Measurements from ENCODE around the gene CACNA2D4.

CACNA2D4 gene

DNA sequence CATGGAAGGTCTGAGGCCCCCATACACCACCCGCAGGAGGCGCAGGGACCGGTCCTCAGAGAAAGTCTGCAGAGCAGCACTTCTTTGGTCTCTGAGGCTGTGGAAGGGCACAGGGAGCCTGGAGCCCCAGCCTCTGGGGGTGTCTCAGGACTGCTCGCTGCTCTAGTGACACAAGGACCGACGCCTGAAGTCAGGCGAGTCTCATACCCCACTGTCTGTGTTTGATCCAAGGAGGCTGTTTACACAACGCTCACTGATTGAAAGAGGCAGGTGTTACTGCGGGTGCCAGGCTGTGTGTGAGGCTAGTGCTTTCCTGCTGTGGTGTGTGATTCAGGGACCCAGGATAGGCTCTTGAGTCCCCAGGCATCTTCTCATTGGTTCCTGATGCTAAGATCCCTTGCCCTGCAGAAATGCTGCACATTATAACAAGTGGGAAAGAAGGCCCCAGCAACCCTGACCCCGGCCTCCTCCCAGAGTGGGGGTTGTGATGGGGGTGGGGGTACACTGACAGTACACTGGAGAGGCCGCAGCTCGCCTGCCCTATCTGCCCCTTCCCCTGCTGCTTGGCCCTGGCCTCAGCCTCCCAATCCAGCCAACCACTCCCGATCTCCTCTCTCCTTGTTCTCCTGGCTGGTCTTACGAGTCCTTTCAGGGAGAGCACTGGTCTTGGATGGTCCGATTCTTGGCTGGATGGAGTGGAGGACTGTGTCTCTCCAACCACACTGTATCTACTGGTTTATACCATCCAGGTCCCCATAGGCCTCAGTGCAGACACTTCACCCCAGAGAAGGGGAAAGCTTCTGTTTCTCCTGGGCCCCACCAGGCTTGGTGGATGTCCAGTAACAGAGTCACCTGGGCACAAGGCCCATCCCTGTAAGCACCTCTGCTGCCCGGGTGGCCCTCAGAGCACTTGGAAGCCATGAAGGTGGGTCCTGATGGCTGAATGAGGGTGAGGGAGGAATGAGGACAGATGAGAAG lies 6.6 kb downstream of the CACNA2D4 start:
- H3K27me3 ChIP-seq (ENCODE audit: control insufficient read depth in 5 of 5, insufficient read depth in 4 of 5, low read length in 5 of 5) = peaks cover 4 to 19% (median 13%) of the 10 kb centered on the region in 5 donors
- peaks cover 0 to 4% (median 0%) of the 10 kb centered on the region in 5 donors for H3K4me1 ChIP-seq (ENCODE audit: control insufficient read depth in 5 of 5, insufficient read depth in 5 of 5, low read length in 5 of 5)
- H3K9me3 ChIP-seq (ENCODE audit: control insufficient read depth in 5 of 5, low read length in 5 of 5) = peaks cover 0 to 4% (median 0%) of the 10 kb centered on the region in 5 donors
- no peak overlapping the region for H3K9ac ChIP-seq (ENCODE audit: low read length in 5 of 5)
- H3K4me3 ChIP-seq (ENCODE audit: low read depth in 1 of 5, low read length in 5 of 5) = no peak overlapping the region
- no peak overlapping the region for H3K27ac ChIP-seq (ENCODE audit: low read depth, low read length)
- H3K36me3 ChIP-seq (ENCODE audit: control insufficient read depth in 5 of 5, insufficient read depth in 5 of 5, low read length in 5 of 5) = no peaks in the 10 kb centered on the region

DNA sequence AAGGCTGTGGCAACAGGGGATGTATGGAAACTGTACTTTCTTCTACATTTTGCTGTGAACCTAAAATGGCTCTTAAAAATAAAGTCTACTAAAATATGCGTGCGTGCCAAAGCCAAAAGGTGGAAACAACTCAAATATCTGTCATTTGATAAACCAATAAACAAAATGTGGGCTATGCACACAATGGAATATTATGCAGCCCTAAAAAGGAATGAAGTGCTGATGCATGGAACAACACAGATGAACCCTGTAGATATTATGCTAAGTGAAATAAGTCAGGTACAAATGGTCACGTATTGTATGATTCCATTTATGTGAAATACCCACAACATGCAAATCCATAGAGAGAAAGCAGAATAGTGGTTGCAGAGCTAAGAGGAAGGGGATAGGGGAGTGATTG lies 8.0 kb downstream of the CACNA2D4 start:
- Histone ChIP-seq H3K27ac (ENCODE audit: low read depth, low read length) (no peak overlapping the region), H3K9ac (ENCODE audit: low read length in 5 of 5) (no peak overlapping the region), H3K36me3 (ENCODE audit: control insufficient read depth in 5 of 5, insufficient read depth in 5 of 5, low read length in 5 of 5) (no peaks in the 10 kb centered on the region), H3K4me3 (ENCODE audit: low read depth in 1 of 5, low read length in 5 of 5) (no peak overlapping the region), H3K9me3 (ENCODE audit: control insufficient read depth in 5 of 5, low read length in 5 of 5) (peaks cover 2 to 9% (median 9%) of the 10 kb centered on the region in 5 donors), H3K27me3 (ENCODE audit: control insufficient read depth in 5 of 5, insufficient read depth in 4 of 5, low read length in 5 of 5) (peaks cover 4 to 18% (median 13%) of the 10 kb centered on the region in 5 donors), H3K4me1 (ENCODE audit: control insufficient read depth in 5 of 5, insufficient read depth in 5 of 5, low read length in 5 of 5) (peaks cover 0 to 4% (median 0%) of the 10 kb centered on the region in 5 donors)

DNA sequence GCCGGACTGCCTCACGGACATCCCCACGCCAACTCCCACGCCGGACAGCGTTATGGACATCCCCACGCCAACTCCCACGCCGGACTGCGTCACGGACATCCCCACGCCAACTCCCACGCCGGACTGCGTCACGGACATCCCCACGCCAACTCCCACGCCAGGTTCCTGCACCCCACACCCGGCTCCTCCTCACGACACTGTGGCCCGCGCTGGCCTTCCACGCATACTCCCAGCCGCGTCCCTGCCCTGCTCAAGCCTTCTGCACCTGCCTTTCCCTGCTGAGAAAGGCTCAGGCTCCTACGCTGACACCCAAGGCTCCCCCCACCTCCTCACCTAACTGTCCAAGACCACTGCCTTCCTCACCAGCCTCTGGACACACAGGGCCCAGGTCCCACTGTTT lies 9.7 kb downstream of the CACNA2D4 start:
- no peaks in the 10 kb centered on the region for H3K36me3 ChIP-seq (ENCODE audit: control insufficient read depth in 5 of 5, insufficient read depth in 5 of 5, low read length in 5 of 5)
- peaks cover 6 to 24% (median 17%) of the 10 kb centered on the region in 5 donors for H3K9me3 ChIP-seq (ENCODE audit: control insufficient read depth in 5 of 5, low read length in 5 of 5)
- no peak overlapping the region for H3K27ac ChIP-seq (ENCODE audit: low read depth, low read length)
- H3K27me3 ChIP-seq (ENCODE audit: control insufficient read depth in 5 of 5, insufficient read depth in 4 of 5, low read length in 5 of 5) = peaks cover 4 to 17% (median 13%) of the 10 kb centered on the region in 5 donors
- H3K9ac ChIP-seq (ENCODE audit: low read length in 5 of 5) = no peak overlapping the region
- H3K4me3 ChIP-seq (ENCODE audit: low read depth in 1 of 5, low read length in 5 of 5) = no peak overlapping the region
- peaks cover 0 to 4% (median 0%) of the 10 kb centered on the region in 5 donors for H3K4me1 ChIP-seq (ENCODE audit: control insufficient read depth in 5 of 5, insufficient read depth in 5 of 5, low read length in 5 of 5)

DNA sequence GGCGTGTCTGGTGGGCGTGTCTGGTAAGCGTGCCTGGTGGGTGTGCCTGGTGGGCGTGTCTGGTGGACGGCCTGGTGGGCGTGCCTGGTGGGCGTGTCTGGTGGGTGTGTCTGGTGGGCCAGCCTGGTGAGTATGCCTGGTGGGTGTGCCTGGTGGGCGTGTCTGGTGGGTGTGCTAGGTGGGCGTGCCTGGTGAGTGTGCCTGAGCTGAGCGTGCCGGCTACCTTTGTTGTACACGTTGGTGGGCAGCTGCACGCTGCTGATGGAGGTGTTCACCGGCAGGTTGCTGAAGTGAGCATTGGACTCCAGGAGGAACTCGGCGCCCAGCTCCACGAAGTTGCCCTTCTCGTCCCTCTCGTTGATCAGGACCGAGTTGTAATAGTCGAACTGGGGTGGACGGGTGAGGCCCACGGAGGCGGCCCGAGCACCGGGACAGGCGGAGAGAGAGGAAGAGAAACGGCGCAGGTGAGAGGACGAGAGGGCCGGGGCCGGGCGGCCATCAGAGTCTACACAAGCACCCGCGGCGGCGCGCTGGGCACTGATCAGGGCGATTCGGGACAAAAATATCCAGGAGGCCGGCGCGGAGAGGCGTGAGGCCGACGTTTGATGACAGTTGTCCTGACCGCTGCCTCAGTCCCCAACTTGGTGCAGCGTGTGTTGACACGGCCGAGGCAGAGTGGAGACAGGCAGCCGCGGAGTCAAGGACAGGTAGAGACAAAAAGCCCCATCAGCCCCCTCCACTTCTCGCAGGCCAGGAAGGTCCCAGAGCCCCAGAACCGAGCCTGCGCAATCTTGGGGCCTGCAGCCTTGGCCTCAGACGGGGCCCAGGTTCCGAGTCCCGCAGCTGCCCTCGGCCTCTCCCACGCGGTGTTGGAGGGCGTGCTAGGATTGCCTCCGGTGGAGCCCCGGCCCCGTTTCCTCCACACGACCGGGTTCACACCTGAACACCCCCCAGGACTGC lies 10.5 kb downstream of the CACNA2D4 start:
- Histone ChIP-seq H3K9ac (ENCODE audit: low read length in 5 of 5) (no peak overlapping the region), H3K27ac (ENCODE audit: low read depth, low read length) (no peak overlapping the region), H3K36me3 (ENCODE audit: control insufficient read depth in 5 of 5, insufficient read depth in 5 of 5, low read length in 5 of 5) (no peaks in the 10 kb centered on the region), H3K4me1 (ENCODE audit: control insufficient read depth in 5 of 5, insufficient read depth in 5 of 5, low read length in 5 of 5) (peaks cover 0 to 4% (median 0%) of the 10 kb centered on the region in 5 donors), H3K4me3 (ENCODE audit: low read depth in 1 of 5, low read length in 5 of 5) (no peak overlapping the region), H3K9me3 (ENCODE audit: control insufficient read depth in 5 of 5, low read length in 5 of 5) (peaks cover 6 to 29% (median 24%) of the 10 kb centered on the region in 5 donors), H3K27me3 (ENCODE audit: control insufficient read depth in 5 of 5, insufficient read depth in 4 of 5, low read length in 5 of 5) (peaks cover 4 to 17% (median 13%) of the 10 kb centered on the region in 5 donors)

DNA sequence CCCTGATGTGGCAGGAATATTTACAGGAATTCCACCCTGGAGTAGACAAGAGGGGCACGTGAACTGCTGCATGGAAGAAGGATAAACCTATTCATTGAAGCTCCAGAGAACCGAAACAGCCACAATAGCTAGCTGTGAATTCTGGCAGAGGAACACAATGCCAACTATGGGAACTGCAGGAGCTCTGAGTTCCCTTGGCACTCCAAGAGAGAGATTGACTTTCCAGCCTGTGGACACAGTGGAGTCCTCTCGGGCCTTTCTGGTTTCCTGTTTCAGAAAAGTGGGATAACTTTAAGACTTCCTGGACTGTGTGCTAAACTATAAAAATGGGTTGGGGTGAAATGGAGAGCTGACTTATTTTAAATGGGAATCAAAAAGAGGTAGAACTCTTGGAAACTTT lies 11.9 kb downstream of the CACNA2D4 start:
- peaks cover 6 to 37% (median 26%) of the 10 kb centered on the region in 5 donors for H3K9me3 ChIP-seq (ENCODE audit: control insufficient read depth in 5 of 5, low read length in 5 of 5)
- no peak overlapping the region for H3K27ac ChIP-seq (ENCODE audit: low read depth, low read length)
- H3K27me3 ChIP-seq (ENCODE audit: control insufficient read depth in 5 of 5, insufficient read depth in 4 of 5, low read length in 5 of 5) = peaks cover 4 to 17% (median 13%) of the 10 kb centered on the region in 5 donors
- no peak overlapping the region for H3K4me3 ChIP-seq (ENCODE audit: low read depth in 1 of 5, low read length in 5 of 5)
- H3K9ac ChIP-seq (ENCODE audit: low read length in 5 of 5) = no peak overlapping the region
- peaks cover 0 to 4% (median 0%) of the 10 kb centered on the region in 5 donors for H3K4me1 ChIP-seq (ENCODE audit: control insufficient read depth in 5 of 5, insufficient read depth in 5 of 5, low read length in 5 of 5)
- H3K36me3 ChIP-seq (ENCODE audit: control insufficient read depth in 5 of 5, insufficient read depth in 5 of 5, low read length in 5 of 5) = no peaks in the 10 kb centered on the region

DNA sequence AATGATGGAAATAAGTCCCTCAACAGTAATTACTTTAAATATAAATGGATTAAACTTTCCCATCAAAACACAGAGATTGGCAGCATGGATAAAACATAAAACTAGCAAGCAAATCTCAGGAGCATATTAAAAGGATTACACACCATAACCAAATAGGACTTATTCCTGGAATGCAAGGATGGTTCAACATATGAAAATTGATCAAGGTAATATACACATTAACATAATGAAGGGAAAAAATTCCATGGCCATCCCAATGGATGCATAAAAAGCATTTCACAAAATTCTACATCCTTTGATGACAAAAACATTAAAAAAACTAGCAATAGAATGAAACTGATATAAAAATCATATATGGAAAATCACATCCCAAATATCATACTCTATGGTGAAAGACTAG lies 13.6 kb downstream of the CACNA2D4 start:
- Histone ChIP-seq H3K4me3 (ENCODE audit: low read depth in 1 of 5, low read length in 5 of 5) (no peak overlapping the region), H3K27ac (ENCODE audit: low read depth, low read length) (no peak overlapping the region), H3K4me1 (ENCODE audit: control insufficient read depth in 5 of 5, insufficient read depth in 5 of 5, low read length in 5 of 5) (peaks cover 0 to 4% (median 0%) of the 10 kb centered on the region in 5 donors), H3K36me3 (ENCODE audit: control insufficient read depth in 5 of 5, insufficient read depth in 5 of 5, low read length in 5 of 5) (no peaks in the 10 kb centered on the region), H3K27me3 (ENCODE audit: control insufficient read depth in 5 of 5, insufficient read depth in 4 of 5, low read length in 5 of 5) (peaks cover 4 to 14% (median 10%) of the 10 kb centered on the region in 5 donors), H3K9me3 (ENCODE audit: control insufficient read depth in 5 of 5, low read length in 5 of 5) (peaks cover 6 to 37% (median 26%) of the 10 kb centered on the region in 5 donors), H3K9ac (ENCODE audit: low read length in 5 of 5) (no peak overlapping the region)

DNA sequence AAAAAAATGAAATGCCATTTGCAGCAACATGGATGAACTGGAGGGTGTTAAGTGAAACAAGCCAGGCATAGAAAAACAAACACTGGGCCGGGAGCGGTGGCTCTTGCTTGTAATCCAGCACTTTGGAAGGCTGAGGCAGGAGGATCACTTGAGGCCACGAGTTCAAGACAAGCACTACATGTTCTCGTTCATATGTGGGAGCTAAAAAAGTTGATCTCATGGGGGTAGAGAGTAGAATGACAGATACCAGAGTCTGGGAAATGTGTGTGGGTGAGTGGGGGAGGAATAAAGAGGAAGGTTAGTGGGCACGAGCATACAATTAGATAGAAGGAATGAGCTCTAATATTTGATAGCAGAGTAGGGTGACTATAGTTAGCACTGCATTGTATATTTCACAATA lies 21.5 kb downstream of the CACNA2D4 start:
- peaks cover 0 to 8% (median 4%) of the 10 kb centered on the region in 5 donors for H3K9me3 ChIP-seq (ENCODE audit: control insufficient read depth in 5 of 5, low read length in 5 of 5)
- no peaks in the 10 kb centered on the region for H3K27me3 ChIP-seq (ENCODE audit: control insufficient read depth in 5 of 5, insufficient read depth in 4 of 5, low read length in 5 of 5)
- no peak overlapping the region for H3K9ac ChIP-seq (ENCODE audit: low read length in 5 of 5)
- no peak overlapping the region for H3K4me3 ChIP-seq (ENCODE audit: low read depth in 1 of 5, low read length in 5 of 5)
- no peak overlapping the region for H3K27ac ChIP-seq (ENCODE audit: low read depth, low read length)
- H3K4me1 ChIP-seq (ENCODE audit: control insufficient read depth in 5 of 5, insufficient read depth in 5 of 5, low read length in 5 of 5) = no peaks in the 10 kb centered on the region
- H3K36me3 ChIP-seq (ENCODE audit: control insufficient read depth in 5 of 5, insufficient read depth in 5 of 5, low read length in 5 of 5) = no peaks in the 10 kb centered on the region

DNA sequence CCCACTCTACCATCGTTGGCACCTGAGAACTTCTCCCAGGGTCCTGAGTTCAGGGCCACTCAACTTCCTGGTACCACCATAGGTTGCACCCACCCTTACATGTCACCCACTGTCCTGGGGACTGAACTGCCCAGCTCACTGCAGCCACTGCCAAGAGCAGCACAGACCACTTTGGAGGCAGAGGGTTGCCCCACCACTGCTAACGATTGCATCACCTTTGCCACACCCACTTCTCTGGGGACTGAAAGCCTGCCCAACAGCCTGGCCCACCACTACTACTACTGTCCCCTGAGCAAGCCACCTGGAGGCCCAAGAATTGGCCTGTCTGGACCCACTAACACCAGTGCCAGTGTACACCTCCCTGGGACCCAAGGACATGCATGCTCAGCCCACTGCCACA lies 27.6 kb downstream of the CACNA2D4 start:
- H3K4me1 ChIP-seq (ENCODE audit: control insufficient read depth in 5 of 5, insufficient read depth in 5 of 5, low read length in 5 of 5) = no peaks in the 10 kb centered on the region
- H3K27me3 ChIP-seq (ENCODE audit: control insufficient read depth in 5 of 5, insufficient read depth in 4 of 5, low read length in 5 of 5) = peaks cover 0 to 3% (median 0%) of the 10 kb centered on the region in 5 donors
- H3K9me3 ChIP-seq (ENCODE audit: control insufficient read depth in 5 of 5, low read length in 5 of 5) = peaks cover 5 to 12% (median 11%) of the 10 kb centered on the region in 5 donors
- H3K9ac ChIP-seq (ENCODE audit: low read length in 5 of 5) = no peak overlapping the region
- no peak overlapping the region for H3K4me3 ChIP-seq (ENCODE audit: low read depth in 1 of 5, low read length in 5 of 5)
- no peaks in the 10 kb centered on the region for H3K36me3 ChIP-seq (ENCODE audit: control insufficient read depth in 5 of 5, insufficient read depth in 5 of 5, low read length in 5 of 5)
- no peak overlapping the region for H3K27ac ChIP-seq (ENCODE audit: low read depth, low read length)

DNA sequence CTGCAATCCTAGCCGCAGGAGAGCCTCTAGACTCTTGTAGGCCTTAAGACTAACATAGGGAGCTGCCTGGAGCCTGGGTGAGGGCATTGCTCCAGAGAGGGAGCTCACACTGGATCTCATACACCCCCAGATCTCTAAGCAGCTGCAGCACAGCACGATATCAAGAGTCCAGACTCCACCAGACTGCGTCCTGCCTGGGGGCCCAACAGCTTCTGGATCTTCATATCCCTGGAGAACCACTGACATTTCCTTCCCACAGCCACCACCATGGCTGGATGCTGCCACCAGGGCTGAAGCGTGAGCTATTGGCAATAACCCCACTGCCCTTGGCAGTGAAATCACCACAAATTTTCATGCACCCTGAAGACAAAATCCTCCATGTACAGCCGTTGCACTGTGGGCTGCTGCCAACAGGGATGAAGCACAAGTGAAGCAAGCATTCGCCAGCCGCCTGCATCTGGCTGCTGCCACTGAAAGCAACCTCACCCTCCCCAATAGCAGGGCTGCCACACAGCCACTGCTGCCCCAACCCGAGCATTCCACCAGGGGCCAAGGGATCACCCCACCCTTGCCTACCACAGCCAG lies 28.2 kb downstream of the CACNA2D4 start:
- H3K27ac ChIP-seq (ENCODE audit: low read depth, low read length) = no peak overlapping the region
- H3K4me1 ChIP-seq (ENCODE audit: control insufficient read depth in 5 of 5, insufficient read depth in 5 of 5, low read length in 5 of 5) = no peaks in the 10 kb centered on the region
- no peak overlapping the region for H3K4me3 ChIP-seq (ENCODE audit: low read depth in 1 of 5, low read length in 5 of 5)
- no peak overlapping the region for H3K9ac ChIP-seq (ENCODE audit: low read length in 5 of 5)
- no peaks in the 10 kb centered on the region for H3K36me3 ChIP-seq (ENCODE audit: control insufficient read depth in 5 of 5, insufficient read depth in 5 of 5, low read length in 5 of 5)
- peaks cover 5 to 12% (median 11%) of the 10 kb centered on the region in 5 donors for H3K9me3 ChIP-seq (ENCODE audit: control insufficient read depth in 5 of 5, low read length in 5 of 5)
- H3K27me3 ChIP-seq (ENCODE audit: control insufficient read depth in 5 of 5, insufficient read depth in 4 of 5, low read length in 5 of 5) = peaks cover 0 to 3% (median 0%) of the 10 kb centered on the region in 5 donors
